HG03025 (cell line): ENCODE measurements around the gene KRT37.
"Not testable (repeated sequence)": the region's sequence is repeated elsewhere in the genome, so short reads cannot be mapped to it uniquely, and the experiment has no call there.

Experiments used
- ATAC-seq: cut with Tn5 transposase; IDR thresholded peaks from one replicate; pipeline ENCODE4 v1.9.1; 2021; ENCODE audit warnings: mild to moderate bottlenecking, moderate library complexity; ENCODE audit not compliant: unreplicated experiment, low FRiP score

The KRT37 gene

GRCh38 chr17:41411072-41411840, 13.1 kb downstream of the KRT37 start:
- ATAC-seq = no peak

- ATAC-seq = no peak
Observed at GRCh38 chr17:41407226-41407625, 17.2 kb downstream of the KRT37 start.

GRCh38 chr17:41406205-41406604, 18.2 kb downstream of the KRT37 start:
- no peak for ATAC-seq

GRCh38 chr17:41404024-41404671, 20.2 kb downstream of the KRT37 start:
- ATAC-seq = no peak

- no peak for ATAC-seq
Observed at GRCh38 chr17:41403404-41404023, 20.9 kb downstream of the KRT37 start.

- ATAC-seq = no peak
Observed at GRCh38 chr17:41402161-41402560, 22.2 kb downstream of the KRT37 start.

GRCh38 chr17:41396996-41397660, 27.3 kb downstream of the KRT37 start, which contains the start of gene KRT31:
Gene KRT31, minus strand, starts transcription at chr17:41397608. Its CDS starts 69 bp downstream, at chr17:41397539.
- ATAC-seq = no peak

GRCh38 chr17:41396340-41396739, 28.0 kb downstream of the KRT37 start:
- no peak for ATAC-seq

- ATAC-seq = no peak
Observed at GRCh38 chr17:41395611-41396010, 28.8 kb downstream of the KRT37 start.

GRCh38 chr17:41395044-41395443, 29.3 kb downstream of the KRT37 start:
- not testable (repeated sequence) for ATAC-seq

- ATAC-seq = no peak
Observed at GRCh38 chr17:41394254-41394996, 30.0 kb downstream of the KRT37 start.

GRCh38 chr17:41393826-41394225, 30.6 kb downstream of the KRT37 start:
- ATAC-seq = no peak

GRCh38 chr17:41393294-41393693, 31.1 kb downstream of the KRT37 start:
- ATAC-seq = no peak

- ATAC-seq = no peak
Observed at GRCh38 chr17:41392278-41392677, 32.1 kb downstream of the KRT37 start.

GRCh38 chr17:41391535-41391934, 32.9 kb downstream of the KRT37 start:
- no peak for ATAC-seq

GRCh38 chr17:41390411-41390938, 33.9 kb downstream of the KRT37 start:
- ATAC-seq = no peak

- no peak for ATAC-seq
Observed at GRCh38 chr17:41387670-41388069, 36.7 kb downstream of the KRT37 start.

- no peak for ATAC-seq
Observed at GRCh38 chr17:41386227-41386626, 38.2 kb downstream of the KRT37 start.

- ATAC-seq = no peak
Observed at GRCh38 chr17:41383690-41384089, 40.7 kb downstream of the KRT37 start.

- ATAC-seq = no peak
Observed at GRCh38 chr17:41382394-41382793, 42.0 kb downstream of the KRT37 start.
